ENCODE data around the gene IMP3. TPM values are rescaled to one million over a fixed set of nuclear protein-coding genes. Genes with fewer than 3 reads are reported as not detected.

IMP3 gene
- total RNA-seq, 1 experiment from 2014 or later: 79.9 TPM

GRCh38 chr15:75620841-75621391 lies 19.1 kb downstream of the IMP3 start:
- H2AFZ ChIP-seq (ENCODE audit: low read depth, low read length, poor library complexity, severe bottlenecking): no peak overlapping the region
- POLR2A ChIA-PET: no interaction called here
- peaks cover 0 to 22% of the 10 kb centered on the region in 2 experiments; a peak in 3 of 4 replicates for H3K4me1 ChIP-seq (ENCODE audit: control insufficient read depth in 1 of 2, insufficient read depth in 2 of 2, low read length in 2 of 2)
- H3K9ac ChIP-seq (ENCODE audit: low read length): no peak overlapping the region
- ATAC-seq (no peak), DNase-seq (ENCODE audit: low read depth, low spot score) (no peak)
- no peak overlapping the region for H3K4me3 ChIP-seq (replicated peaks in 1 of 2; ENCODE audit: low read depth in 1 of 2, low read length in 2 of 2)
- H3K9me3 ChIP-seq (ENCODE audit: control insufficient read depth in 1 of 2, insufficient read depth in 1 of 2, low read depth in 1 of 2, low read length in 2 of 2): no peaks in the 10 kb centered on the region
- intact Hi-C loops (cut with micrococcal nuclease): no loop called here
- no peaks in the 10 kb centered on the region; the same call in 1 of the 2 replicates for H3K79me2 ChIP-seq (ENCODE audit: insufficient read depth, low read length)
- H3K4me2 ChIP-seq (ENCODE audit: low read length): peak overlapping the region; percentile 12; the same call in 1 of the 2 replicates
- RAD21 ChIA-PET (ENCODE audit: low non-redundant PET in 1 of 2, low total read pairs in 2 of 2, uncharacterized antibody in 2 of 2, unreplicated experiment in 2 of 2): no interaction called here
- H3K27ac ChIP-seq (ENCODE audit: low read depth, low read length): no peak overlapping the region
- H4K20me1 ChIP-seq (ENCODE audit: insufficient read depth): no peaks in the 10 kb centered on the region
- H3K27me3 ChIP-seq (ENCODE audit: insufficient read depth, low read length): no peaks in the 10 kb centered on the region
- H3K36me3 ChIP-seq (ENCODE audit: control insufficient read depth in 1 of 2, insufficient read depth in 2 of 2, low read length in 2 of 2): peaks cover 11 to 22% of the 10 kb centered on the region in 2 experiments; a peak in 3 of 4 replicates
- no TSS peak for BruUV-seq (replicated peaks)
- no peak for TF ChIP-seq ATF3 (IDR thresholded peaks at IDR 0.05)
- no peak for TF ChIP-seq JUND (IDR thresholded peaks at IDR 0.05)
- TF ChIP-seq ZFX (IDR thresholded peaks at IDR 0.05): no peak
- TF ChIP-seq EZH2 (IDR thresholded peaks at IDR 0.05): no peak
- no peak for TF ChIP-seq CBX3 (IDR thresholded peaks at IDR 0.05; ENCODE audit: low read depth)
- TF ChIP-seq ELF1 (IDR thresholded peaks at IDR 0.05; ENCODE audit: borderline replicate concordance, low read depth): no peak
- TF ChIP-seq REST (IDR thresholded peaks at IDR 0.05; ENCODE audit: low read depth): no peak
- TF ChIP-seq SRF (IDR thresholded peaks at IDR 0.05; ENCODE audit: low read depth): no peak
- no peak for TF ChIP-seq POLR2AphosphoS5 (IDR thresholded peaks at IDR 0.05; ENCODE audit: low read depth, low read length)
- no peak for TF ChIP-seq ZBTB33 (IDR thresholded peaks at IDR 0.05; ENCODE audit: extremely low read depth, insufficient replicate concordance, low read length)
- no peak for TF ChIP-seq YY1 (IDR thresholded peaks at IDR 0.05; ENCODE audit: extremely low read depth, insufficient replicate concordance, low read depth, low read length)
- no peak for TF ChIP-seq SP1 (IDR thresholded peaks at IDR 0.05; ENCODE audit: low read depth)
- no peak for TF ChIP-seq RAD21 (IDR thresholded peaks at IDR 0.05; ENCODE audit: low read depth)
- no peak for TF ChIP-seq CTCF (IDR thresholded peaks at IDR 0.05 in 2 of 3, conservative IDR thresholded peaks at IDR 0.05 in 1 of 3; ENCODE audit: borderline replicate concordance in 1 of 3, insufficient read depth in 1 of 3, low read depth in 2 of 3, low read length in 2 of 3)
- TF ChIP-seq EGR1 (IDR thresholded peaks at IDR 0.05; ENCODE audit: low read depth): no peak
- no peak for TF ChIP-seq ZNF274 (IDR thresholded peaks at IDR 0.05; ENCODE audit: low read depth, low read length)
- TF ChIP-seq CEBPB (IDR thresholded peaks at IDR 0.05; ENCODE audit: low read depth): no peak
- H3K9me2 ChIP-seq (ENCODE audit: insufficient read depth): no peaks in the 10 kb centered on the region
- CTCF ChIA-PET: no interaction called here

Data from HCT116 (cell line).